Measurements from ENCODE around the gene TMPRSS4.

TMPRSS4 gene

DNA sequence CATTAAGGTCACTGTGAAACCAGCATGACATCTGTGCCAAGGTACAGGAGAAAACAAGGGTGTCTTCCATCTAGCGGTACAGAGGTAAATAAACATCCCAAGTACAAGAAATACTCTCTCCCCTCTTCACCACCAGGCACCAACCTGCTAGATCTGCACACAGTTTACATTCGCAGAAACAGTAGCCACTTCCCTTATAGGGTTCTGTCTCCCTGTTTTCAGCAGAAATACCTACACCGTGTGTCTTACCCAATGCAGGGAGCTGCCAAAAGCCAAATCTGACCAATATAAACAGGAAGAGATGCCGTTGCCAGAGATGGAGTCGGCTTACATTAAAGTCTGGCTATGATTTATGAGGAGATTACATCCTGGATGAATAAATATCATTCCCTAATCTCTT lies 74.6 kb downstream of the TMPRSS4 start:
- no peak for DNase-seq (ENCODE audit: low read depth)
- TF ChIP-seq, protein P1, sequence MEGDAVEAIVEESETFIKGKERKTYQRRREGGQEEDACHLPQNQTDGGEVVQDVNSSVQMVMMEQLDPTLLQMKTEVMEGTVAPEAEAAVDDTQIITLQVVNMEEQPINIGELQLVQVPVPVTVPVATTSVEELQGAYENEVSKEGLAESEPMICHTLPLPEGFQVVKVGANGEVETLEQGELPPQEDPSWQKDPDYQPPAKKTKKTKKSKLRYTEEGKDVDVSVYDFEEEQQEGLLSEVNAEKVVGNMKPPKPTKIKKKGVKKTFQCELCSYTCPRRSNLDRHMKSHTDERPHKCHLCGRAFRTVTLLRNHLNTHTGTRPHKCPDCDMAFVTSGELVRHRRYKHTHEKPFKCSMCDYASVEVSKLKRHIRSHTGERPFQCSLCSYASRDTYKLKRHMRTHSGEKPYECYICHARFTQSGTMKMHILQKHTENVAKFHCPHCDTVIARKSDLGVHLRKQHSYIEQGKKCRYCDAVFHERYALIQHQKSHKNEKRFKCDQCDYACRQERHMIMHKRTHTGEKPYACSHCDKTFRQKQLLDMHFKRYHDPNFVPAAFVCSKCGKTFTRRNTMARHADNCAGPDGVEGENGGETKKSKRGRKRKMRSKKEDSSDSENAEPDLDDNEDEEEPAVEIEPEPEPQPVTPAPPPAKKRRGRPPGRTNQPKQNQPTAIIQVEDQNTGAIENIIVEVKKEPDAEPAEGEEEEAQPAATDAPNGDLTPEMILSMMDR (conservative IDR thresholded peaks at IDR 0.05; ENCODE audit: control insufficient read depth, insufficient read depth, low read depth, low read length): no peak
- no peak overlapping the region for H3K4me3 ChIP-seq (ENCODE audit: control insufficient read depth, low read depth, low read length)

DNA sequence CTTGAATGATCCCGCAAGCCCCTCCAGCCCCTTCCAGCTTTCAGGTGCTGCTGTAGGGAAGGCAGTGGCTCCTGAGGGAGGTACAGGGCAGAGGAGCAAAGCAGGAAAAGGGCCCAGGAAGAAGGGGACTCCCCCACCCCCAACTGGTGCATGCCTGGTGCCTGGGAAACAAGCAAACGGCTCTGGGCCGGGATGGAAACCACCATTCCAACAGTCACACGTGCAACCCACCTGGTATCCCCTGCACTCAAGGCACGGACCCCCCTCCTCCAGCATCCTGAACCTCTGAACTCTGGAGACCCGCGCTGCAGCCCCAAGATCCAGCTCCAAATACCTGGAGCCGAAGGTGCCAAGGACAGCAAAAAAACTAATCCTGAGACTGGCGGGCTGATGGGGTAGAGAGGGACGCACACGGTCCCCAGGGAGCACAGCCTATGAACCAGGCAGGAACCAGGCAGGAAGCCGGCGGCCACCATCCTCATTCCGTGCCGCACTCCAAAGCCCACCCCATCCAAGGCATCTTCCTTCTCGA lies 75.2 kb downstream of the TMPRSS4 start:
- H3K4me3 ChIP-seq (ENCODE audit: control insufficient read depth, low read depth, low read length): no peak overlapping the region
- TF ChIP-seq, protein P1 (conservative IDR thresholded peaks at IDR 0.05; ENCODE audit: control insufficient read depth, insufficient read depth, low read depth, low read length): no peak
- no peak for DNase-seq (ENCODE audit: low read depth)

DNA sequence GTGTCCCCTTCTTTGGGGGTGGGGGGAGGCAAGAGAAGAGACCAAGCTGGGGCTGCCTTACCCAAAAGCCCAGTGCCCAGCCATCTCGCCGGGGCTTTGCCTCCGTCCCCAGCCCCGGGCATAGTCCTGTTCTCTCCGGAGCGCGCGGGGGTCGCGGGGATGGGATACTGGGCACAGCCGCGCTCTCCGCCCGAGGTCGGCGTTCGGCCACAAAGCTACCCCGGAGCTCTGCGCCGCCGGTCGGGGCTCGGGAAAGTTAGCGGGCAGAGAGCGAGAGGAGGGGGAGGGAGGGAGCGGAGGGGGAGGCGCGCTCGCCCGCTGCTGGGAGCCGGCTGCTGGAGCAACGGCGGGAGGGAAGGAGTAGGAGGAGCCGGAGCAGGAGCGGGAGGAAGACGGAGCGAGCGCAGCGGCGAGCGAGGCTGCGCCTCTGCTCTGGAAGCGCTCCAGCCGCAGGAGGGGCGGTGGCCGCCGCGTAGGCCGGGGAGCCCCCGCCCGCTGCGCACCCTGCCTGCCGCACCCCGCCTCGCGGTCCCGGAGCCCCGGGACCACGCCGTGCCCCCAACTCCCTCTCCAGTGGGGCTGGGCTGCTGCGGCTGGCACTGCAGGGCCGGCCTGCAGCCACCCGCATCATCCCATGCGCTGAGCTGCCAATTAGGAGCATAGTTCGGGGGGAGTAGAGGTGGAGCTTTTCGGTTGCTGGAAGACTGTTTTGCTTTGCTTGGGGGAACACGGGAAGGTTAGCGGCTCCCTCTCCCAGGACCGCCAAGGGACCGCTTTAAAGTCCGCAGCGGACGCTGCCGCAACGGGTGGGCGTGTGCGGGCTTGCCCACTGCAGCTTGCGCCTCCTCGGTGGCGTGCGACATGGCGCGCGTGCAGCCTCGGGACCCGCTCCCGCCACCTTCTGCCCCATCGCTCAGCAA lies 75.9 kb downstream of the TMPRSS4 start, which contains the start of gene SCN4B:
Gene SCN4B (minus strand): TSS at position 272 of the 920 bp plus-strand sequence. CDS start 150 bp downstream, at position 122.
- DNase-seq (ENCODE audit: low read depth): peak; percentile 24
- TF ChIP-seq, protein P1 (conservative IDR thresholded peaks at IDR 0.05; ENCODE audit: control insufficient read depth, insufficient read depth, low read depth, low read length): no peak
- peak within 1 kb of the TSS; percentile 37 for H3K4me3 ChIP-seq (ENCODE audit: control insufficient read depth, low read depth, low read length)

DNA sequence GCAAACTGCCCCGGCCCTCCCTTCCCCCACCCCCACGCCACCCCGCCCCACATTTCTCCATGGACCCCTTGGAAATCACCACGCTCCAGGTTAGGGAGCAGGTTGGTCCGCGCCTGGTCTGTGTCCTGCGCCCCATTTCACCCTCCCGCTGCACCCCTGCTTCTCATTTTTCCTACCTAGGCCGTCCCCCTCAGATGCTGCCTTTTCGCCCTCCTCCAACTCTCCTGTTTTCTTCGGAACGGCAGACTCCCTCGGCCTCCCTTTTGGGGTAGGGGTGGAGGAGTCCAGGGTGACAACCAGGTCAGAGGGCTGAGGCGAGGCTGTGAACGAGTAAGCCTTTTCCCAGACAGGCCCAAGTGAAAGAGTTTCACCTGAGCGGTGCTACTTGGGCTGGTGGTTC lies 76.6 kb downstream of the TMPRSS4 start:
- TF ChIP-seq, protein P1 (conservative IDR thresholded peaks at IDR 0.05; ENCODE audit: control insufficient read depth, insufficient read depth, low read depth, low read length): no peak
- H3K4me3 ChIP-seq (ENCODE audit: control insufficient read depth, low read depth, low read length): no peak overlapping the region
- no peak for DNase-seq (ENCODE audit: low read depth)

DNA sequence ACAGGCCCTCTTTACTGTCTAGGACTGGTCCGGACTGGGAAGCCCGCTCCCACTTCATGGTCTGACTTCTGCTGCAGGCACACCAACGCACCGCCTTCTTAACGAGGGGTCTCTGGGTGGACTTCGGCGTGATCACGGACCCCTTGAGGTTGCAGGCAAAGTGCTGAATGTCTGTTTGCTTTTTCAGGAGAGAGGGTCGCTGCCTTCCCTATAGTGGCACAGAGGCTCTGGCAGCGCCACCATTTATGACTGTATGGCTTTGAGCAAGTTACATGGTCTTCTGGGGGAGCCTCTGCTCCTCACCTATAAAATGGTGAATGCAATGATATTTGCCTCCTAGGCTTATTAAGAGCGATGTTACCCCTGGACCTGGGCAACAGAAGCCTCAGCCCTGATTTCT lies 77.1 kb downstream of the TMPRSS4 start:
- H3K4me3 ChIP-seq (ENCODE audit: control insufficient read depth, low read depth, low read length): no peak overlapping the region
- DNase-seq (ENCODE audit: low read depth): no peak
- TF ChIP-seq, protein P1 (conservative IDR thresholded peaks at IDR 0.05; ENCODE audit: control insufficient read depth, insufficient read depth, low read depth, low read length): no peak

DNA sequence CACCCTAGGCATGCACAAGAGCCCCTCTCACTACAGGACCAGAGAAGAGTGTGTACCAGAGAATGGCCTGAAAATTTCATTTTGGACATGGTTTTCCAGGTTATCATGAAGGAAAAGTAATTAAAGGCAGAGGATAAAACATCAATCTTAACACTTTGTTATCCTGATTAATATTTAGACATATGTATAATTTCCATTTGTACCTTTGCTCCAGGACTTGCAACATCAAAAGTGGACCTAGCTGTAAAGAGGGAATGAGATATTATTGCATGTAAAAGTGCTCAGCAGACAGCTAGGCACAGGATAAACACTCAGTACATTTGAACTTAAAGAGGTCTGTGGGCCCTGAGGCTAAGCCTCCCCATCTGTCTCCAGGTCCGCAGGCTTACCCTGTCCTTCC lies 77.8 kb downstream of the TMPRSS4 start:
- DNase-seq (ENCODE audit: low read depth): no peak
- no peak overlapping the region for H3K4me3 ChIP-seq (ENCODE audit: control insufficient read depth, low read depth, low read length)
- TF ChIP-seq, protein P1 (conservative IDR thresholded peaks at IDR 0.05; ENCODE audit: control insufficient read depth, insufficient read depth, low read depth, low read length): no peak

Measured in fibroblast of mammary gland (primary cell).